GM19324 (cell line): ENCODE measurements around the gene XPO4.
"Not testable (repeated sequence)": the region's sequence is repeated elsewhere in the genome, so short reads cannot be mapped to it uniquely, and the experiment has no call there.

Experiments used
- ATAC-seq: cut with Tn5 transposase; IDR thresholded peaks from one replicate; pipeline ENCODE4 v1.9.1; 2021; ENCODE audit warnings: mild to moderate bottlenecking, moderate library complexity; ENCODE audit not compliant: unreplicated experiment, low FRiP score

XPO4 gene

GRCh38 chr13:20796791-20797508 is 105.6 kb downstream of the XPO4 start:
- no peak for ATAC-seq

- no peak for ATAC-seq
These were observed 112.9 kb downstream of the XPO4 start for GRCh38 chr13:20789665-20790064.

GRCh38 chr13:20788312-20788711 is 114.2 kb downstream of the XPO4 start:
- no peak for ATAC-seq

- ATAC-seq, result no peak
These were observed 115.4 kb downstream of the XPO4 start for GRCh38 chr13:20787180-20787579.

- peak; percentile 80 for ATAC-seq
These were observed 120.3 kb downstream of the XPO4 start for GRCh38 chr13:20782116-20782708.

- ATAC-seq, result no peak
These were observed 122.2 kb downstream of the XPO4 start for GRCh38 chr13:20780317-20780716.

- no peak for ATAC-seq
These were observed 123.1 kb downstream of the XPO4 start for GRCh38 chr13:20779405-20779804.

GRCh38 chr13:20778311-20778710 is 124.2 kb downstream of the XPO4 start:
- ATAC-seq, result no peak

- no peak for ATAC-seq
These were observed 125.8 kb downstream of the XPO4 start for GRCh38 chr13:20776751-20777150.

- no peak for ATAC-seq
These were observed 126.6 kb downstream of the XPO4 start for GRCh38 chr13:20775961-20776360.

- ATAC-seq, result no peak
These were observed 127.8 kb downstream of the XPO4 start for GRCh38 chr13:20774746-20775145.

- peak; percentile 96 for ATAC-seq
These were observed 129.1 kb downstream of the XPO4 start, which contains the start of gene EEF1AKMT1 for GRCh38 chr13:20773194-20774080. TSS of gene EEF1AKMT1 (minus strand) at chr13:20773961. CDS start at chr13:20757598, 16,363 bp downstream.

GRCh38 chr13:20772401-20773131 is 130.0 kb downstream of the XPO4 start:
- no peak for ATAC-seq

GRCh38 chr13:20769834-20770233 is 132.7 kb downstream of the XPO4 start:
- ATAC-seq, result no peak

- ATAC-seq, result no peak
These were observed 133.5 kb downstream of the XPO4 start for GRCh38 chr13:20769091-20769490.

- ATAC-seq, result no peak
These were observed 135.1 kb downstream of the XPO4 start for GRCh38 chr13:20767309-20767943.

GRCh38 chr13:20760872-20761271 is 141.7 kb downstream of the XPO4 start:
- no peak for ATAC-seq

- no peak for ATAC-seq
These were observed 148.5 kb downstream of the XPO4 start for GRCh38 chr13:20754009-20754408.

GRCh38 chr13:20749377-20749776 is 153.2 kb downstream of the XPO4 start:
- no peak for ATAC-seq

- ATAC-seq, result not testable (repeated sequence)
These were observed 158.6 kb downstream of the XPO4 start for GRCh38 chr13:20743830-20744404.
